Measurements from ENCODE around the gene INSIG2.

INSIG2 gene

GRCh38 chr2:118088051-118089024 lies at the start of gene INSIG2:
INSIG2 (plus strand) TSS chr2:118088471; CDS start chr2:118096557, 8,086 bp downstream.
- H3K27me3 ChIP-seq (ENCODE audit: control insufficient read depth in 1 of 2, insufficient read depth in 2 of 2, low read length in 2 of 2), result no peaks in the 10 kb centered on the region
- no peaks in the 10 kb centered on the region for H3K9me3 ChIP-seq (ENCODE audit: control insufficient read depth in 1 of 2, low read length in 2 of 2)
- peak within 1 kb of the TSS; percentile 90 for H3K9ac ChIP-seq (ENCODE audit: low read depth in 1 of 2, low read length in 2 of 2)
- peak within 1 kb of the TSS; percentile 94 to 96 for H3K4me3 ChIP-seq (ENCODE audit: low read depth in 1 of 2, low read length in 2 of 2)
- no peaks in the 10 kb centered on the region for H3K36me3 ChIP-seq (ENCODE audit: control insufficient read depth in 1 of 2, insufficient read depth in 2 of 2, low read length in 2 of 2)
- peaks cover 32% of the 10 kb centered on the region in 2 donors for H3K4me1 ChIP-seq (ENCODE audit: control insufficient read depth in 1 of 2, insufficient read depth in 2 of 2, low read length in 2 of 2)
- peak within 1 kb of the TSS; percentile 24 for H3K27ac ChIP-seq (ENCODE audit: low read depth, low read length)

GRCh38 chr2:118040891-118041290 lies 47.4 kb upstream of the INSIG2 start:
- no peak overlapping the region for H3K9ac ChIP-seq (ENCODE audit: low read depth in 1 of 2, low read length in 2 of 2)
- no peaks in the 10 kb centered on the region for H3K36me3 ChIP-seq (ENCODE audit: control insufficient read depth in 1 of 2, insufficient read depth in 2 of 2, low read length in 2 of 2)
- no peak overlapping the region for H3K4me3 ChIP-seq (ENCODE audit: low read depth in 1 of 2, low read length in 2 of 2)
- H3K4me1 ChIP-seq (ENCODE audit: control insufficient read depth in 1 of 2, insufficient read depth in 2 of 2, low read length in 2 of 2), result no peaks in the 10 kb centered on the region
- no peaks in the 10 kb centered on the region for H3K9me3 ChIP-seq (ENCODE audit: control insufficient read depth in 1 of 2, low read length in 2 of 2)
- H3K27me3 ChIP-seq (ENCODE audit: control insufficient read depth in 1 of 2, insufficient read depth in 2 of 2, low read length in 2 of 2), result peaks cover 9 to 13% of the 10 kb centered on the region in 2 donors
- no peak overlapping the region for H3K27ac ChIP-seq (ENCODE audit: low read depth, low read length)

GRCh38 chr2:118044103-118044716 lies 44.1 kb upstream of the INSIG2 start:
- no peak overlapping the region for H3K27ac ChIP-seq (ENCODE audit: low read depth, low read length)
- peaks cover 9% of the 10 kb centered on the region in 2 donors for H3K27me3 ChIP-seq (ENCODE audit: control insufficient read depth in 1 of 2, insufficient read depth in 2 of 2, low read length in 2 of 2)
- peaks cover 0 to 8% of the 10 kb centered on the region in 2 donors for H3K4me1 ChIP-seq (ENCODE audit: control insufficient read depth in 1 of 2, insufficient read depth in 2 of 2, low read length in 2 of 2)
- no peak overlapping the region for H3K4me3 ChIP-seq (ENCODE audit: low read depth in 1 of 2, low read length in 2 of 2)
- H3K9me3 ChIP-seq (ENCODE audit: control insufficient read depth in 1 of 2, low read length in 2 of 2), result no peaks in the 10 kb centered on the region
- H3K9ac ChIP-seq (ENCODE audit: low read depth in 1 of 2, low read length in 2 of 2), result no peak overlapping the region
- H3K36me3 ChIP-seq (ENCODE audit: control insufficient read depth in 1 of 2, insufficient read depth in 2 of 2, low read length in 2 of 2), result no peaks in the 10 kb centered on the region

GRCh38 chr2:118044854-118045253 lies 43.4 kb upstream of the INSIG2 start:
- Histone ChIP-seq H3K27me3 (ENCODE audit: control insufficient read depth in 1 of 2, insufficient read depth in 2 of 2, low read length in 2 of 2) (peaks cover 9% of the 10 kb centered on the region in 2 donors), H3K9me3 (ENCODE audit: control insufficient read depth in 1 of 2, low read length in 2 of 2) (no peaks in the 10 kb centered on the region), H3K4me1 (ENCODE audit: control insufficient read depth in 1 of 2, insufficient read depth in 2 of 2, low read length in 2 of 2) (peaks cover 0 to 8% of the 10 kb centered on the region in 2 donors), H3K27ac (ENCODE audit: low read depth, low read length) (no peak overlapping the region), H3K4me3 (ENCODE audit: low read depth in 1 of 2, low read length in 2 of 2) (no peak overlapping the region), H3K36me3 (ENCODE audit: control insufficient read depth in 1 of 2, insufficient read depth in 2 of 2, low read length in 2 of 2) (no peaks in the 10 kb centered on the region), H3K9ac (ENCODE audit: low read depth in 1 of 2, low read length in 2 of 2) (no peak overlapping the region)

GRCh38 chr2:118045286-118045685 lies 43.0 kb upstream of the INSIG2 start:
- peaks cover 0 to 8% of the 10 kb centered on the region in 2 donors for H3K4me1 ChIP-seq (ENCODE audit: control insufficient read depth in 1 of 2, insufficient read depth in 2 of 2, low read length in 2 of 2)
- peaks cover 9% of the 10 kb centered on the region in 2 donors for H3K27me3 ChIP-seq (ENCODE audit: control insufficient read depth in 1 of 2, insufficient read depth in 2 of 2, low read length in 2 of 2)
- no peaks in the 10 kb centered on the region for H3K9me3 ChIP-seq (ENCODE audit: control insufficient read depth in 1 of 2, low read length in 2 of 2)
- H3K36me3 ChIP-seq (ENCODE audit: control insufficient read depth in 1 of 2, insufficient read depth in 2 of 2, low read length in 2 of 2), result no peaks in the 10 kb centered on the region
- no peak overlapping the region for H3K4me3 ChIP-seq (ENCODE audit: low read depth in 1 of 2, low read length in 2 of 2)
- no peak overlapping the region for H3K27ac ChIP-seq (ENCODE audit: low read depth, low read length)
- H3K9ac ChIP-seq (ENCODE audit: low read depth in 1 of 2, low read length in 2 of 2), result no peak overlapping the region

GRCh38 chr2:118046634-118047210 lies 41.5 kb upstream of the INSIG2 start:
- Histone ChIP-seq H3K27ac (ENCODE audit: low read depth, low read length) (no peak overlapping the region), H3K36me3 (ENCODE audit: control insufficient read depth in 1 of 2, insufficient read depth in 2 of 2, low read length in 2 of 2) (no peaks in the 10 kb centered on the region), H3K4me1 (ENCODE audit: control insufficient read depth in 1 of 2, insufficient read depth in 2 of 2, low read length in 2 of 2) (peaks cover 0 to 8% of the 10 kb centered on the region in 2 donors), H3K4me3 (ENCODE audit: low read depth in 1 of 2, low read length in 2 of 2) (no peak overlapping the region), H3K9ac (ENCODE audit: low read depth in 1 of 2, low read length in 2 of 2) (no peak overlapping the region), H3K27me3 (ENCODE audit: control insufficient read depth in 1 of 2, insufficient read depth in 2 of 2, low read length in 2 of 2) (peaks cover 0 to 6% of the 10 kb centered on the region in 2 donors), H3K9me3 (ENCODE audit: control insufficient read depth in 1 of 2, low read length in 2 of 2) (no peaks in the 10 kb centered on the region)

- Histone ChIP-seq H3K4me3 (ENCODE audit: low read depth in 1 of 2, low read length in 2 of 2) (no peak overlapping the region), H3K27me3 (ENCODE audit: control insufficient read depth in 1 of 2, insufficient read depth in 2 of 2, low read length in 2 of 2) (peaks cover 0 to 6% of the 10 kb centered on the region in 2 donors), H3K4me1 (ENCODE audit: control insufficient read depth in 1 of 2, insufficient read depth in 2 of 2, low read length in 2 of 2) (peaks cover 0 to 8% of the 10 kb centered on the region in 2 donors), H3K27ac (ENCODE audit: low read depth, low read length) (no peak overlapping the region), H3K9me3 (ENCODE audit: control insufficient read depth in 1 of 2, low read length in 2 of 2) (no peaks in the 10 kb centered on the region), H3K9ac (ENCODE audit: low read depth in 1 of 2, low read length in 2 of 2) (no peak overlapping the region), H3K36me3 (ENCODE audit: control insufficient read depth in 1 of 2, insufficient read depth in 2 of 2, low read length in 2 of 2) (no peaks in the 10 kb centered on the region)
These were observed 40.9 kb upstream of the INSIG2 start for GRCh38 chr2:118047380-118047826.

GRCh38 chr2:118048401-118048800 lies 39.9 kb upstream of the INSIG2 start:
- H3K9ac ChIP-seq (ENCODE audit: low read depth in 1 of 2, low read length in 2 of 2), result no peak overlapping the region
- H3K4me3 ChIP-seq (ENCODE audit: low read depth in 1 of 2, low read length in 2 of 2), result no peak overlapping the region
- peaks cover 0 to 8% of the 10 kb centered on the region in 2 donors for H3K4me1 ChIP-seq (ENCODE audit: control insufficient read depth in 1 of 2, insufficient read depth in 2 of 2, low read length in 2 of 2)
- no peaks in the 10 kb centered on the region for H3K36me3 ChIP-seq (ENCODE audit: control insufficient read depth in 1 of 2, insufficient read depth in 2 of 2, low read length in 2 of 2)
- no peak overlapping the region for H3K27ac ChIP-seq (ENCODE audit: low read depth, low read length)
- H3K27me3 ChIP-seq (ENCODE audit: control insufficient read depth in 1 of 2, insufficient read depth in 2 of 2, low read length in 2 of 2), result peaks cover 0 to 6% of the 10 kb centered on the region in 2 donors
- no peaks in the 10 kb centered on the region for H3K9me3 ChIP-seq (ENCODE audit: control insufficient read depth in 1 of 2, low read length in 2 of 2)

- Histone ChIP-seq H3K4me1 (ENCODE audit: control insufficient read depth in 1 of 2, insufficient read depth in 2 of 2, low read length in 2 of 2) (peaks cover 0 to 8% of the 10 kb centered on the region in 2 donors), H3K4me3 (ENCODE audit: low read depth in 1 of 2, low read length in 2 of 2) (no peak overlapping the region), H3K27me3 (ENCODE audit: control insufficient read depth in 1 of 2, insufficient read depth in 2 of 2, low read length in 2 of 2) (peaks cover 0 to 6% of the 10 kb centered on the region in 2 donors), H3K27ac (ENCODE audit: low read depth, low read length) (no peak overlapping the region), H3K9me3 (ENCODE audit: control insufficient read depth in 1 of 2, low read length in 2 of 2) (no peaks in the 10 kb centered on the region), H3K36me3 (ENCODE audit: control insufficient read depth in 1 of 2, insufficient read depth in 2 of 2, low read length in 2 of 2) (no peaks in the 10 kb centered on the region), H3K9ac (ENCODE audit: low read depth in 1 of 2, low read length in 2 of 2) (no peak overlapping the region)
These were observed 39.0 kb upstream of the INSIG2 start for GRCh38 chr2:118049140-118049815.

Measured in duodenal mucosa (tissue), 2 donors.